ENCODE results near the gene C19orf81. TPM values are rescaled to one million over a fixed set of nuclear protein-coding genes. Genes with fewer than 3 reads are reported as not detected.

The C19orf81 gene
- total and polyA plus RNA-seq, 2 of the 8 experiments (the other 6 are each of a cell fraction or from before 2014, with no cell fraction given) = 11.7 to 13.0 TPM

- Histone ChIP-seq H3K14ac (ENCODE audit: insufficient read length) (no peak overlapping the region), H3K56ac (replicated peaks; ENCODE audit: insufficient read length, low read depth, low read length) (no peak overlapping the region), H3K79me1 (ENCODE audit: low read depth, low read length) (no peaks in the 10 kb centered on the region), H4K8ac (ENCODE audit: extremely low read depth, insufficient read depth, low read length) (no peak overlapping the region), H3K9ac (replicated peaks in 1 of 4; ENCODE audit: extremely low read depth in 1 of 4, low read depth in 3 of 4, low read length in 3 of 4) (no peak overlapping the region), H2BK15ac (ENCODE audit: low read length) (no peak overlapping the region), H3K36me3 (ENCODE audit: control insufficient read depth in 2 of 4, insufficient read depth in 4 of 4, low read length in 3 of 4) (no peaks in the 10 kb centered on the region), H3K4me1 (replicated peaks in 1 of 4; ENCODE audit: control insufficient read depth in 3 of 4, insufficient read depth in 4 of 4, low read length in 3 of 4) (peaks cover 0 to 24% (median 18%) of the 10 kb centered on the region in 4 experiments; a peak in 6 of 7 replicates), H3K27ac (ENCODE audit: low read depth, low read length) (no peak overlapping the region), H3K9me3 (ENCODE audit: insufficient read depth in 2 of 2, low read depth in 1 of 2, low read length in 1 of 2) (no peaks in the 10 kb centered on the region), H3K79me2 (ENCODE audit: control insufficient read depth in 1 of 2, insufficient read depth in 2 of 2, low read length in 2 of 2) (no peaks in the 10 kb centered on the region), H3K27me3 (replicated peaks in 1 of 4; ENCODE audit: control insufficient read depth in 3 of 4, extremely low read depth in 1 of 4, insufficient read depth in 3 of 4, low read length in 3 of 4) (peaks cover 14 to 74% (median 66%) of the 10 kb centered on the region in 4 experiments), H3K23me2 (ENCODE audit: low read depth, low read length) (peaks cover 6% of the 10 kb centered on the region; the same call in 1 of the 2 replicates), H2BK20ac (ENCODE audit: low read length) (no peak overlapping the region), H2BK120ac (replicated peaks; ENCODE audit: low read depth, low read length) (no peak overlapping the region), H2BK5ac (ENCODE audit: low read depth, low read length) (no peak overlapping the region), H4K5ac (ENCODE audit: insufficient read length, low read depth, low read length) (no peak overlapping the region), H3K4me3 (ENCODE audit: extremely low read depth in 1 of 4, insufficient read depth in 2 of 4, low read depth in 3 of 4, low read length in 4 of 4) (no peak overlapping the region), H3K4me2 (ENCODE audit: insufficient read depth in 1 of 2, low read depth in 2 of 2, low read length in 2 of 2) (no peak overlapping the region), H2AFZ (ENCODE audit: low read length) (no peak overlapping the region), H3K23ac (ENCODE audit: insufficient read length) (no peak overlapping the region), H3K4ac (replicated peaks; ENCODE audit: insufficient read length, low read depth, low read length) (no peak overlapping the region), H4K20me1 (replicated peaks in 1 of 2; ENCODE audit: control insufficient read depth in 1 of 2, insufficient read depth in 2 of 2, low read length in 2 of 2) (peaks cover 0 to 16% of the 10 kb centered on the region in 2 experiments), H4K91ac (replicated peaks; ENCODE audit: insufficient read length, low read length) (no peak overlapping the region), H2BK12ac (ENCODE audit: low read depth, low read length) (no peak overlapping the region), H2AK5ac (ENCODE audit: low read depth, low read length) (no peak overlapping the region), H3K18ac (ENCODE audit: extremely low read depth, low read length) (no peak overlapping the region)
- TF ChIP-seq JUN (IDR thresholded peaks at IDR 0.05; ENCODE audit: low read depth, low read length) (no peak), MAFK (IDR thresholded peaks at IDR 0.05; ENCODE audit: low read depth, low read length) (no peak), POLR2AphosphoS5 (IDR thresholded peaks at IDR 0.05; ENCODE audit: low read depth, low read length) (no peak), ATF3 (IDR thresholded peaks at IDR 0.05; ENCODE audit: insufficient read depth, low read depth, low read length) (no peak), PHF8 (conservative IDR thresholded peaks at IDR 0.05; ENCODE audit: low read depth, low read length) (no peak), SP2 (IDR thresholded peaks at IDR 0.05; ENCODE audit: low read length) (no peak)
- FAIRE-seq (no peak), DNase-seq (ENCODE audit: low read depth in 1 of 2, low spot score in 2 of 2) (no peak)
- 86% methylated on average over 7 of the region's 7 CpGs; no CpG with 5 or more reads in 1 of the 2 experiments for WGBS, 2 experiments (ENCODE audit: extremely low coverage in 1 of 2, insufficient coverage in 1 of 2, insufficient read length in 1 of 2, insufficient replicate concordance in 2 of 2, low coverage in 1 of 2, low lambda C conversion rate in 2 of 2, missing lambda C conversion rate in 1 of 2)
- POLR2A ChIA-PET (ENCODE audit: partially characterized antibody) = interaction anchor here (1.0 to 1.2 kb wide), 2 partner anchors 12 to 14 kb away, joined by 3 to 4 read pairs; no protein-coding TSS in a partner anchor
- CTCF ChIA-PET (ENCODE audit: partially characterized antibody) = interaction anchor here (0.9 to 1.0 kb wide), 2 partner anchors 13 to 230 kb away, joined by 3 read pairs; no protein-coding TSS in a partner anchor
Observed at GRCh38 chr19:50690439-50690838, 41.2 kb downstream of the C19orf81 start.
